Smooth muscle cell of the umbilical artery (primary cell): ENCODE data around the gene BEST1. TPM values are rescaled to one million over a fixed set of nuclear protein-coding genes. Genes with fewer than 3 reads are reported as not detected.

ENCODE experiments used
- total RNA-seq: library from RNA; depleted of rRNA; stranded (reverse); fragments of >200 nt; gene quantifications from 2 replicates; pipeline ENCODE4 v1.2.3, GENCODE V29; 2014

Gene BEST1
- 2.8 and 9.5 TPM in 2 replicates for total RNA-seq

DNA sequence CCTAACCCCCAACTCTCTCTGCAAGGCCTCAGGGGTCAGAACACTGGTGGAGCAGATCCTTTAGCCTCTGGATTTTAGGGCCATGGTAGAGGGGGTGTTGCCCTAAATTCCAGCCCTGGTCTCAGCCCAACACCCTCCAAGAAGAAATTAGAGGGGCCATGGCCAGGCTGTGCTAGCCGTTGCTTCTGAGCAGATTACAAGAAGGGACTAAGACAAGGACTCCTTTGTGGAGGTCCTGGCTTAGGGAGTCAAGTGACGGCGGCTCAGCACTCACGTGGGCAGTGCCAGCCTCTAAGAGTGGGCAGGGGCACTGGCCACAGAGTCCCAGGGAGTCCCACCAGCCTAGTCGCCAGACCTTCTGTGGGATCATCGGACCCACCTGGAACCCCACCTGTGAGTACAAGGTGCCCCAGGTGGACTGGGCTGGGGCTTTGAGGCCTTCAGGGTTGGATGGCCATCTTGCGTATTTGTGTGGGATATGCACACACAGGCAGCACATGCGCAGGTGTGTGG, at the start of gene BEST1:
Gene BEST1 (plus strand): TSS at position 317 of the 513 bp plus-strand sequence. CDS start 1,456 bp downstream, outside the sequence.

GRCh38 chr11:61917334-61918109, 32.6 kb upstream of the BEST1 start, which contains the start of gene RAB3IL1:
Gene RAB3IL1, minus strand, starts transcription at chr11:61917566. Its CDS starts 199 bp downstream, at chr11:61917367.

DNA sequence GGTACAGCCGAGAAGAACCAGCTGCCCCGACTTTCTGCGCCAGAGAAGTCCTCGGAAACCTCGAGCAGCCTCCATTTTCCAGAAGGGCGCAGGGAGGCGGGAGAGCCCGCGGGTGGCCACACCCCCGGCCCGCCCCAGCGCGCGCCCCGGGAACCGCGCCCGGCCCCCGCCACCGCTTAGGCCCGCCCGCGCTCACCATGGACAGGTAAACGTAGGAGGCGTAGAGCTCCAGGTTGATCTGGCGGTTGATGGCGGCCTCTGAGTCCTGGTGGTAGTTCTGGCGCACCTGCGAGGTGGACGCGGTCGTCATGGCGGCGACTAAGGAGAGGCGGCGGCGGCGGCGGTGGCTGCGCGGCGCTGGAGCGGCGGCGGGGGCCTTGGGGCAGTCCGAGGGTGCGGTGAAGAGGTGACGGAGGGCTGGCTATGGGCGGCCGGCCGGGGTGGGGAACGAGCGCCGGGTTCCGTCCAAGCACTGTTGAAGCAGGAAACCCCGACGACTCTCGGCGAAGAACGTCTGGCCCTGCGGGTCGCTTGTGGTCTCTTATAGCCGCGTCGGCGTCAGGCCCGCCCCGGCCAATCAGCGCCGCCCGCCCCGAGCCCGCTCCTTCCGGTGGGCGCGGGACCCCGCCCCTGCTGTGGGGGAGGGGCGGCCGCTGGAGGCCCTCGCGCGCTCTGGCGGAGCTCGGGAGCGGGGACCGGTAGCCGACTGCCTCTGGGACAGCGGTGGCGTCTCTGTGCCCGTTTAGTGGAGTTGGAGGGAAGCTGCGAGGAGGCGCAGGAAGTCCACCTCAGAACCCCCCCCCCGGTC, 17.2 kb downstream of the BEST1 start, which contains the start of gene FTH1:
Gene FTH1 (minus strand): TSS at position 519 of the 808 bp plus-strand sequence. CDS start 209 bp downstream, at position 310.

Other genes starting within 250 kb of the BEST1 start
- gene MYRF, start 197.7 kb upstream of the BEST1 start, total RNA-seq, result 22.0 and 26.3 TPM in 2 replicates
- gene TMEM258, start 157.8 kb upstream of the BEST1 start, total RNA-seq, result 19.6 and 62.4 TPM in 2 replicates
- 8.6 and 18.8 TPM in 2 replicates for gene FEN1, start 157.4 kb upstream of the BEST1 start, total RNA-seq
- gene FADS1, start 133.3 kb upstream of the BEST1 start, total RNA-seq, result 138 and 140 TPM in 2 replicates
- gene FADS2, start 122.1 kb upstream of the BEST1 start, total RNA-seq, result 252 and 342 TPM in 2 replicates
- gene FADS3, start 58.8 kb upstream of the BEST1 start, total RNA-seq, result 74.2 and 138 TPM in 2 replicates
- 2.1 and 2.3 TPM in 2 replicates for gene RAB3IL1, start 32.8 kb upstream of the BEST1 start, total RNA-seq
- gene FTH1, start 17.3 kb downstream of the BEST1 start, total RNA-seq, result 2,108 and 2,864 TPM in 2 replicates
- 7.7 and 21.5 TPM in 2 replicates for gene INCENP, start 173.7 kb downstream of the BEST1 start, total RNA-seq
- not detected in 2 replicates for gene SCGB1D1, start 239.9 kb downstream of the BEST1 start, total RNA-seq